ENCODE measurements around the gene L3MBTL2.

Gene L3MBTL2

GRCh38 chr22:41241133-41241676 is 36.1 kb downstream of the L3MBTL2 start:
- no peaks in the 10 kb centered on the region for H3K79me2 ChIP-seq (ENCODE audit: low read length)
- TF ChIP-seq EZH2phosphoT487 (IDR thresholded peaks at IDR 0.05; ENCODE audit: low read length): no peak
- H3F3A ChIP-seq (ENCODE audit: insufficient read depth, low read length): peaks cover 4% of the 10 kb centered on the region
- H4K20me1 ChIP-seq (ENCODE audit: insufficient read depth, low read length): no peaks in the 10 kb centered on the region
- no peak for DNase-seq
- H3K36me3 ChIP-seq (replicated peaks; ENCODE audit: insufficient read depth, low read length): no peaks in the 10 kb centered on the region
- no peak overlapping the region for H3K27ac ChIP-seq (ENCODE audit: low read length)
- no peaks in the 10 kb centered on the region for H3K9me3 ChIP-seq (replicated peaks; ENCODE audit: insufficient read depth, low read length)
- H3K4me3 ChIP-seq (ENCODE audit: low read length): no peak overlapping the region
- no peaks in the 10 kb centered on the region for H3K9me2 ChIP-seq (replicated peaks; ENCODE audit: insufficient read depth, low read length)
- 0 out of 2 replicates have a peak, but pooled peaks cover 6% of the 10 kb centered on the region for H3K4me1 ChIP-seq (ENCODE audit: low read length)
- H3K4me2 ChIP-seq (ENCODE audit: low read depth, low read length): no peak overlapping the region
- no peak overlapping the region for H3K9ac ChIP-seq (ENCODE audit: low read length)
- H3K27me3 ChIP-seq (replicated peaks; ENCODE audit: insufficient read depth, low read length): no peaks in the 10 kb centered on the region
- H2AFZ ChIP-seq (ENCODE audit: low read length): no peak overlapping the region

DNA sequence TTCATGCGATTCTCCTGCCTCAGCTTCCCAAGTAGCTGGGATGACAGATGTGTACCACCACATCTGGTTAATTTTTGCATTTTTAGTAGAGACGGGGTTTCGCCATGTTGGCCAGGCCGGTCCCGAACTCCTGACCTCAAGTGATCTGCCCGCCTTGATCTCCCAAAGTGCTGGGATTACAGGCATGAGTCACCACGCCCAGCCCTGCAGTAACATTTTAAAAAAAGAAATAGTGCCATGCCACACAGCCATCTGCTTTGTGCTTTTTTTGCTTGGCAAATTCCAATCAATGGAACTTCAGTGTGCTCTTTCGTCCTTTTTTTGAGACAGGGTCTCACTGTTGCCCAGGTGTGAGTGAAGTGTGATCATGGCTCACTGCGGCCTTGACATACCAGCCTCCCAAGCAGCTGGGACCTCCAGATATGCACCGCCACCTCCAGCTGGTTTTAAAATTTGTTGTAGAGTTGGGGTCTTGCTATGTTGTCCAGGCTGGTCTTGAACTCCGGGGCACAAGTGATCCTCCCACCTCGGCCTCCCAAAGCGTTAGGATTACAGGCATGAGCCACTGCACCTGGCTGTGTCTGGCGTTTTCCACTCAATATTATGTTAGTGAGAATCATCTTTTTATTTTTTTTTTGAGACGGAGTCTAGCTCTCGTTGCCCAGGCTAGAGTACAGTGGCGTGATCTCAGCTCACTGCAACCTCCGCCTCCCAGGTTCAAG is 37.4 kb downstream of the L3MBTL2 start:
- H3K27me3 ChIP-seq (replicated peaks; ENCODE audit: insufficient read depth, low read length): no peaks in the 10 kb centered on the region
- H3K4me3 ChIP-seq (ENCODE audit: low read length): no peak overlapping the region
- no peaks in the 10 kb centered on the region for H3K79me2 ChIP-seq (ENCODE audit: low read length)
- H3K27ac ChIP-seq (ENCODE audit: low read length): no peak overlapping the region
- no peak overlapping the region for H3K4me2 ChIP-seq (ENCODE audit: low read depth, low read length)
- peaks cover 4% of the 10 kb centered on the region for H3F3A ChIP-seq (ENCODE audit: insufficient read depth, low read length)
- no peaks in the 10 kb centered on the region for H3K36me3 ChIP-seq (replicated peaks; ENCODE audit: insufficient read depth, low read length)
- no peaks in the 10 kb centered on the region for H3K9me3 ChIP-seq (replicated peaks; ENCODE audit: insufficient read depth, low read length)
- DNase-seq: no peak
- no peaks in the 10 kb centered on the region for H4K20me1 ChIP-seq (ENCODE audit: insufficient read depth, low read length)
- H2AFZ ChIP-seq (ENCODE audit: low read length): no peak overlapping the region
- H3K4me1 ChIP-seq (ENCODE audit: low read length): no peaks in the 10 kb centered on the region
- H3K9me2 ChIP-seq (replicated peaks; ENCODE audit: insufficient read depth, low read length): no peaks in the 10 kb centered on the region
- TF ChIP-seq EZH2 (optimal IDR thresholded peaks at IDR 0.05; ENCODE audit: low read depth, low read length): no peak
- H3K9ac ChIP-seq (ENCODE audit: low read length): no peak overlapping the region

DNA sequence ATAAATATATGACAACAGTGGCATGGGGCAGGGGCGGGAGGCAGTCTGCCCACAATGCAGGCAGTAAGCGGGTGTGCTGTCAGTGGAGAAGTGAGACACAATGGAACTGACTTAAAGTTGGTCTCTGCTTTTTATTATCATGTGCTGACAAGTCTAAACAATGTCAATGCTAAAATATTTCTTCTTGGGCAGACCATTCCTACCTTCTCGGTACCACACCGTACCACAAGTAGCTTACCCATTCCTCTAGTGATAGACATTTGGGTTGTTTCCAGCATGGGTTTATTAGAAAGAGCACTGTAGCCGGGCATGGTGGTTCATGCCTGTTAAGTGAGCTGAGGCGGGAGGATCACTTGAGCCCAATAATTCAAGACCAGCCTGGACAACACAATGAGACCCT is 38.2 kb downstream of the L3MBTL2 start:
- TF ChIP-seq, protein P1, sequence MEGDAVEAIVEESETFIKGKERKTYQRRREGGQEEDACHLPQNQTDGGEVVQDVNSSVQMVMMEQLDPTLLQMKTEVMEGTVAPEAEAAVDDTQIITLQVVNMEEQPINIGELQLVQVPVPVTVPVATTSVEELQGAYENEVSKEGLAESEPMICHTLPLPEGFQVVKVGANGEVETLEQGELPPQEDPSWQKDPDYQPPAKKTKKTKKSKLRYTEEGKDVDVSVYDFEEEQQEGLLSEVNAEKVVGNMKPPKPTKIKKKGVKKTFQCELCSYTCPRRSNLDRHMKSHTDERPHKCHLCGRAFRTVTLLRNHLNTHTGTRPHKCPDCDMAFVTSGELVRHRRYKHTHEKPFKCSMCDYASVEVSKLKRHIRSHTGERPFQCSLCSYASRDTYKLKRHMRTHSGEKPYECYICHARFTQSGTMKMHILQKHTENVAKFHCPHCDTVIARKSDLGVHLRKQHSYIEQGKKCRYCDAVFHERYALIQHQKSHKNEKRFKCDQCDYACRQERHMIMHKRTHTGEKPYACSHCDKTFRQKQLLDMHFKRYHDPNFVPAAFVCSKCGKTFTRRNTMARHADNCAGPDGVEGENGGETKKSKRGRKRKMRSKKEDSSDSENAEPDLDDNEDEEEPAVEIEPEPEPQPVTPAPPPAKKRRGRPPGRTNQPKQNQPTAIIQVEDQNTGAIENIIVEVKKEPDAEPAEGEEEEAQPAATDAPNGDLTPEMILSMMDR (IDR thresholded peaks at IDR 0.05; ENCODE audit: low read length): no peak
- TF ChIP-seq EZH2 (optimal IDR thresholded peaks at IDR 0.05; ENCODE audit: low read depth, low read length) (no peak), EZH2phosphoT487 (IDR thresholded peaks at IDR 0.05; ENCODE audit: low read length) (no peak)
- H3F3A ChIP-seq (ENCODE audit: insufficient read depth, low read length): peaks cover 4% of the 10 kb centered on the region
- H3K79me2 ChIP-seq (ENCODE audit: low read length): no peaks in the 10 kb centered on the region
- no peak overlapping the region for H3K27ac ChIP-seq (ENCODE audit: low read length)
- H4K20me1 ChIP-seq (ENCODE audit: insufficient read depth, low read length): no peaks in the 10 kb centered on the region
- H3K9me2 ChIP-seq (replicated peaks; ENCODE audit: insufficient read depth, low read length): no peaks in the 10 kb centered on the region
- no peak for DNase-seq
- H3K4me3 ChIP-seq (ENCODE audit: low read length): no peak overlapping the region
- H2AFZ ChIP-seq (ENCODE audit: low read length): no peak overlapping the region
- no peak overlapping the region for H3K4me2 ChIP-seq (ENCODE audit: low read depth, low read length)
- no peaks in the 10 kb centered on the region for H3K36me3 ChIP-seq (replicated peaks; ENCODE audit: insufficient read depth, low read length)
- no peaks in the 10 kb centered on the region for H3K9me3 ChIP-seq (replicated peaks; ENCODE audit: insufficient read depth, low read length)
- no peaks in the 10 kb centered on the region for H3K4me1 ChIP-seq (ENCODE audit: low read length)
- no peaks in the 10 kb centered on the region for H3K27me3 ChIP-seq (replicated peaks; ENCODE audit: insufficient read depth, low read length)
- no peak overlapping the region for H3K9ac ChIP-seq (ENCODE audit: low read length)

DNA sequence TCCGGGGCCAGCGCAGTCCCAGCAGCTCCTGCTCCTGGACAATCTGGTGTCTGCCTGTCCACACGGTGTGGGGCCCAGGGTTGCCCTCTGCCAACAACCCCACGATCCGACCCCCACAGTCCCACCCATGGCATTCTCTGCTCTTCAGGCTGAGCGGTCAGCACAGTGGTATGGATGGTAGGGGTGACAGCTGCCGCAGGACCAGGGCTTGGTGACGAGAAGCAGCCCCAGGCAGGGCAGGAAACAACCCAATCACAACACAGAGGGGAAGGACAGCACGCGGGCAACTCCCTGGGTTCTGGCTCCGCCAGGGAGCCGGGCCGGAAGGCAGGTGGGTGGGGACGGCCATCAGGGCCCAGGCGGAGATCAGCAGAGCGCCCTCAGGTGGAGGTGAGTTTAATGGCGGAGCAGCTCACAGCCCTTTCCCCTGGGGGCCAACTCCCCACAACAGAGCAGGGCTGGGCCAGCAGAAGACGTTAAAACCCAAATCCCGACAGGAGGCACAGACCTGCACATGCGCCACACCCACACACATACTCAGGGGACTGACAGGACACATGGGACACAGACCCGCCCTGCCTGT is 40.9 kb downstream of the L3MBTL2 start:
- H3K9me2 ChIP-seq (replicated peaks; ENCODE audit: insufficient read depth, low read length): no peaks in the 10 kb centered on the region
- no peak overlapping the region for H3K27ac ChIP-seq (ENCODE audit: low read length)

More for the DNA sequence above, 40.9 kb downstream of the L3MBTL2 start:
- H3K27me3 ChIP-seq (replicated peaks; ENCODE audit: insufficient read depth, low read length): no peaks in the 10 kb centered on the region
- no peaks in the 10 kb centered on the region for H3K79me2 ChIP-seq (ENCODE audit: low read length)
- H4K20me1 ChIP-seq (ENCODE audit: insufficient read depth, low read length): no peaks in the 10 kb centered on the region
- no peaks in the 10 kb centered on the region; the same call in 1 of the 2 replicates for H3K36me3 ChIP-seq (replicated peaks; ENCODE audit: insufficient read depth, low read length)
- H2AFZ ChIP-seq (ENCODE audit: low read length): no peak overlapping the region
- H3F3A ChIP-seq (ENCODE audit: insufficient read depth, low read length): no peaks in the 10 kb centered on the region; the same call in 1 of the 2 replicates
- no peak overlapping the region for H3K9ac ChIP-seq (ENCODE audit: low read length)
- DNase-seq: no peak
- no peak overlapping the region for H3K4me2 ChIP-seq (ENCODE audit: low read depth, low read length)
- TF ChIP-seq EZH2phosphoT487 (IDR thresholded peaks at IDR 0.05; ENCODE audit: low read length) (no peak), EZH2 (optimal IDR thresholded peaks at IDR 0.05; ENCODE audit: low read depth, low read length) (no peak)
- TF ChIP-seq, protein P1 (IDR thresholded peaks at IDR 0.05; ENCODE audit: low read length): no peak
- H3K4me1 ChIP-seq (ENCODE audit: low read length): no peaks in the 10 kb centered on the region
- no peak overlapping the region for H3K4me3 ChIP-seq (ENCODE audit: low read length)
- H3K9me3 ChIP-seq (replicated peaks; ENCODE audit: insufficient read depth, low read length): no peaks in the 10 kb centered on the region

Data from MM.1S (cell line).